HEK293T (cell line): Measurements from ENCODE around the gene PLD5.

Experiments used
- CTCF ChIA-PET: fragments of 350-600 bp; formaldehyde crosslinking; extraction: SDS; loops from one replicate; lab custom pipeline; 2021; ENCODE audit warnings: antibody characterized with exemption, inconsistent platforms; lab: Yijun Ruan, JAX
- POLR2A ChIA-PET: fragments of 350-600 bp; formaldehyde crosslinking; extraction: SDS; loops from one replicate; lab custom pipeline; 2020; ENCODE audit warnings: antibody characterized with exemption, inconsistent platforms; lab: Yijun Ruan, JAX
- DNase-seq: peaks from one replicate; pipeline ENCODE4 v3.0.0; 2012; ENCODE audit warnings: mixed read lengths; ENCODE audit errors: extremely low spot score
- ARNT ChIP-seq: fragments of 450-650 bp; IDR thresholded peaks from 2 replicates; pipeline ENCODE4 v1.6.1; 2017; ENCODE audit warnings: mild to moderate bottlenecking
- BHLHE40 ChIP-seq: fragments of 450-650 bp; IDR thresholded peaks from 2 replicates; pipeline ENCODE4 v1.6.1; 2016; ENCODE audit warnings: mild to moderate bottlenecking, moderate library complexity, borderline replicate concordance
- CTBP1 ChIP-seq: fragments of 450-650 bp; IDR thresholded peaks from 2 replicates; pipeline ENCODE4 v1.6.1; 2016; ENCODE audit warnings: borderline replicate concordance
- ELF4 ChIP-seq: fragments of 450-650 bp; IDR thresholded peaks from 2 replicates; pipeline ENCODE4 v1.6.1; 2017; ENCODE audit warnings: antibody characterized with exemption
- FOXA1 ChIP-seq: fragments of 450-650 bp; IDR thresholded peaks from 2 replicates; pipeline ENCODE4 v1.6.1; 2016; ENCODE audit warnings: mild to moderate bottlenecking
- FOXK2 ChIP-seq: fragments of 450-650 bp; IDR thresholded peaks from 2 replicates; pipeline ENCODE4 v1.6.1; 2016; ENCODE audit warnings: mild to moderate bottlenecking
- FOXM1 ChIP-seq: fragments of 450-650 bp; IDR thresholded peaks from 2 replicates; pipeline ENCODE4 v1.6.1; 2017; ENCODE audit warnings: mild to moderate bottlenecking, borderline replicate concordance
- HDGF ChIP-seq: fragments of 450-650 bp; IDR thresholded peaks from 2 replicates; pipeline ENCODE4 v1.6.1; 2017; ENCODE audit warnings: antibody characterized with exemption, borderline replicate concordance
- L3MBTL2 ChIP-seq: fragments of 450-650 bp; conservative IDR thresholded peaks from 2 replicates; pipeline ENCODE4 v1.6.1; 2016; ENCODE audit warnings: mild to moderate bottlenecking
- LEF1 ChIP-seq: fragments of 450-650 bp; IDR thresholded peaks from 2 replicates; pipeline ENCODE4 v1.6.1; 2017; ENCODE audit warnings: mild to moderate bottlenecking, borderline replicate concordance
- NFRKB ChIP-seq: fragments of 450-650 bp; IDR thresholded peaks from 2 replicates; pipeline ENCODE4 v1.6.1; 2016; ENCODE audit warnings: mild to moderate bottlenecking, moderate library complexity
- SP1 ChIP-seq: fragments of 450-650 bp; IDR thresholded peaks from 2 replicates; pipeline ENCODE4 v1.6.1; 2017
- SUZ12 ChIP-seq: fragments of 450-650 bp; IDR thresholded peaks from 2 replicates; pipeline ENCODE4 v1.6.1; 2016; ENCODE audit warnings: mild to moderate bottlenecking
- TARDBP ChIP-seq: fragments of 450-650 bp; IDR thresholded peaks from 2 replicates; pipeline ENCODE4 v1.6.1; 2016
- ZNF384 ChIP-seq: fragments of 450-650 bp; IDR thresholded peaks from 2 replicates; pipeline ENCODE4 v1.6.1; 2016
- TF ChIP-seq, protein P1 (sequence below): fragments of 450-650 bp; IDR thresholded peaks from 2 replicates; pipeline ENCODE4 v1.6.1; 2016

The PLD5 gene

DNA sequence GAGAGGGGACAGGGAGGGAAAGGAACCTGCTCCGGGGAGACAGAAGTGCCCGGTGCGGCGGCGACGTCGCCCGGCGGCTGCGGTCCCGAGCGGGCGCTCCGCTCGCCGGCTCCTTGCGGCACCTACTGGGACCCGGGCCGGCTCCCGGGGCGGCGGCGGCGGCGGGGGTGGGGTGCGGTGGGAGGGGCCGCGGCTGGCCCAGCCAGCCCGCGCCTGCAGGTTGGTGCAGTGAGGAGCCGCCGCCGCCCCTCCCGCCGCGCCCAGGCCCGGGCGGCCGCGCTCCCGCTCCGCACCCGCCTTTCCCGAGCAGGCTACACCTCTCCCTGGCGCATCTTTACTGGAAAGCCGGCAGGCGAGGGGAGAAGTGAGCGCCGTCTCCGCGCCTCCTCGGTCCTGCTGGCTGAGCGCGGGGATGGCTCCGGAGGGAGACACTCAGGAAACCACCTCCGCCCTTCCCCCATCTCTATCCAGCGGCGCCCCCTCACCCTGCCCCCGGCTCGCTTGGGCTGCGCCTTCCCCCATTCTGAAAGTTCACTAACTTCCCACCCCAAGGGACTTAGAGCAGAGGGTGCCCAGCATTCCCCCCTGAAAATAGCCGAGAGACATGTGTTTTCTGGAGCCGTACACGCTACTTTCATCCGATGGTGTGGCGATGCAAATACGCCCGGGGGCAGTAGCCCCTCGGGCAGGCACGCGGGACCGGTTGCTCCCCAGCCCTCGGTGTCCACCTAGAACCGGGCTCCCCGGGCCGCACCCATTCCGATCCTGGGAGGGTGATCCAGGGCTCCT lies at the start of gene PLD5:
PLD5 (minus strand) TSS at position 127 of the 789 bp plus-strand sequence.
- no peak for TF ChIP-seq LEF1
- TF ChIP-seq FOXM1, result no peak
- peak; percentile 57 for TF ChIP-seq L3MBTL2
- DNase-seq, result peak; percentile 61
- POLR2A ChIA-PET, result no interaction called here
- CTCF ChIA-PET, result interaction anchor here (1.2 kb wide), 1 partner anchor 127 kb away, joined by 5 read pairs; no protein-coding TSS in a partner anchor

DNA sequence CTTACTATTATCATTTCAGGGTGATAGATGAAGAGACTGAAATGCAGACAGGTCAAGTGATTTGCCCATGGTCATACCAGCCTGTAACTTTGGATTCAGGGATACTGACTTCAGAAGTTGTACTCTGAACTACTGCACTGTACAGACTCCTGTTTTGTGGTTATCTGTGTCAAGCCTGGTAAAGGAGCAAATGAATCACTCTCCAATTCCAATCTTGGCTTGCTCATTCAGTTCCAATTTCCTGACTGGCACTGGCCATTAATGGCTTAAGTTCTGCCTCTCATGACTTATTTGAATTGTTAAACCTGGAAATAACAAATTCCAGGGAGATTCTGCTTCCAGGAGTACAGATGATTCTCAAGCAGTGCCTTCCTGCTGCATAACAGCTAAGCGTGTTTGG lies 45.4 kb upstream of the PLD5 start:
- POLR2A ChIA-PET, result no interaction called here
- no peak for DNase-seq
- TF ChIP-seq TARDBP (no peak), L3MBTL2 (no peak), HDGF (no peak), FOXK2 (no peak), NFRKB (no peak), FOXM1 (no peak), ARNT (no peak), BHLHE40 (no peak), ELF4 (no peak), SP1 (no peak), LEF1 (no peak), SUZ12 (no peak), FOXA1 (no peak)
- TF ChIP-seq, protein P1, sequence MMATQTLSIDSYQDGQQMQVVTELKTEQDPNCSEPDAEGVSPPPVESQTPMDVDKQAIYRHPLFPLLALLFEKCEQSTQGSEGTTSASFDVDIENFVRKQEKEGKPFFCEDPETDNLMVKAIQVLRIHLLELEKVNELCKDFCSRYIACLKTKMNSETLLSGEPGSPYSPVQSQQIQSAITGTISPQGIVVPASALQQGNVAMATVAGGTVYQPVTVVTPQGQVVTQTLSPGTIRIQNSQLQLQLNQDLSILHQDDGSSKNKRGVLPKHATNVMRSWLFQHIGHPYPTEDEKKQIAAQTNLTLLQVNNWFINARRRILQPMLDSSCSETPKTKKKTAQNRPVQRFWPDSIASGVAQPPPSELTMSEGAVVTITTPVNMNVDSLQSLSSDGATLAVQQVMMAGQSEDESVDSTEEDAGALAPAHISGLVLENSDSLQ, result no peak
- CTCF ChIA-PET, result no interaction called here

DNA sequence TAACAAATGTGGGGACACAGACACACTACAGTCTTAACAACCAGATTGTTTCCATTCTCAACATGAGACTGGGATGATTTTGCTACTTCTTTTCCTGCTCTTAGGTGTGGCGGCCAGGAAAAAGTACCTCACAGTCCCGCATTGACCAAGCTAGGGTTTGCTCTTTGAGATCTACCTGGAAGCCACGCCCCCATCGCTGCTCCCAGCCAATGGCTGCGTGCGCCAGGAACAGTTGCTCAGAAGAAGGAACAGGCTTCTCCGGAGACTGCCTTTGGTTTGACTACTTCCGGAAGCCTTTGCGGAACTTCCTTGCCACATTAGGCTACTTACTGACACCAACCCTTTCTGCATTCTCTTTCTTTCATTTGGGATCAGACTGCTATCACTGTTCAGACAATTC lies 44.2 kb upstream of the PLD5 start:
- CTCF ChIA-PET, result no interaction called here
- DNase-seq, result no peak
- TF ChIP-seq, protein P1, result no peak
- TF ChIP-seq CTBP1 (no peak), SUZ12 (no peak), SP1 (no peak)
- POLR2A ChIA-PET, result no interaction called here

DNA sequence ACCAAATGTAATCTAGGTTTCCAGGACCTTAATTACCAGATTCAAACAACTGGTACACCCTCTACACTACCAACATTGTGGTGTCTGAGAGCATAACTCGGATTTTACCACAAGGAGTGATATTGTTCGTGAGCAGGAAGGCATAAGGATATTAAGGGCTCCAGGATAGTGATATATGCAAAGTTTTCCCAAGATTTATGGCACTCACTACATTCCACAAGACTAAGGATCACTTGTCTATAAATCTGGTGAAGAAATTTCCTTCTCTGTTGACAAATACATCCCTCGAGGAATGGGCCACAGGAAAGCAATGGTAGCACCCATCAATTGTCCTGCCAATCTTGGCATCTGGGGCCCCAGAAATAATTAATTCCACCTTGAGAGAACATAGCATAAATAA lies 43.1 kb upstream of the PLD5 start:
- DNase-seq, result no peak
- CTCF ChIA-PET, result no interaction called here
- POLR2A ChIA-PET, result no interaction called here
- no peak for TF ChIP-seq FOXA1
- TF ChIP-seq LEF1, result no peak
- no peak for TF ChIP-seq CTBP1
- no peak for TF ChIP-seq ZNF384
- TF ChIP-seq ARNT, result no peak
- no peak for TF ChIP-seq FOXK2
- no peak for TF ChIP-seq SP1
- TF ChIP-seq NFRKB, result no peak
- TF ChIP-seq TARDBP, result no peak
- no peak for TF ChIP-seq L3MBTL2
- no peak for TF ChIP-seq ELF4
- no peak for TF ChIP-seq SUZ12

DNA sequence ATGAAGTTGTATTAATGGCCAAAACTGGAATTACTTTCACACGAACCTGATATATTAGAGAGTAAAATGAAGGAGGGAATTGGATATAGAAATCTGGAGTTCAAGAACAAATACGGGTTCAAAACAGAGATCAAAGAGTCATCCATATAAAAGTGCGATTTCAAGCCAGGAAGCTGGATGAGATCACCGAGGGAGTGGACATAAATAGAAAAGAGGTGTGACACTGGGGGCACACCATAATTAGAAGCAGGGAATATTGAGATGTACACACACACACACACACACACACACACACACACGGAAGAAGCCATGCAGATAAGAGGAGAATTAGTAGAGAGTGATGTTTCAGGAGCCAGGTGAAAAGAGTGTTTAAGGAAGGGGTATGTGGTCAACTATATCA lies 32.3 kb upstream of the PLD5 start:
- DNase-seq, result no peak
- ChIA-PET CTCF (no interaction called here), POLR2A (no interaction called here)
- TF ChIP-seq HDGF, result no peak
- no peak for TF ChIP-seq ELF4
- no peak for TF ChIP-seq ZNF384
- TF ChIP-seq SUZ12, result no peak
- no peak for TF ChIP-seq LEF1
- TF ChIP-seq L3MBTL2, result no peak
- TF ChIP-seq NFRKB, result no peak
- no peak for TF ChIP-seq FOXA1
- TF ChIP-seq SP1, result no peak
- no peak for TF ChIP-seq ARNT
- TF ChIP-seq BHLHE40, result no peak

DNA sequence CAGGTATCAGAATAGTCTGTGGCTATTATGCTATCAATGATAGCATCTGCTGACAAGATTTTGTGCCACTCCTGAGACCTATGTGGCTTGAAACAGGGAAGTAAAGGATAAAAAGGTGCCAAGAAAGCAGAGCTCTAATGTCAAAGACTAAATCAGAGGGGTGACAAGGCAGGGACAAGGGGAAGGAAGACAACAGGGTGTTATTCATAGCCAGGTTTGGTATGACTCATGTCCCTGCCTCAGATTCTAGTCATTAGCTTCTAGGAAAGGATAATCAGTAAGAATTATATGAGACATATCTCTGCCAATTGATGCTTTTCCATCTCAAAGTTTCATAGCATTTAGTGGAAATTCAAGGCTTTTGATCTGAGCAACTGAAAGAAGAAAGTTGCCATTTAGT lies 31.8 kb upstream of the PLD5 start:
- POLR2A ChIA-PET, result no interaction called here
- TF ChIP-seq FOXA1 (no peak), SUZ12 (no peak), HDGF (no peak), FOXM1 (no peak), NFRKB (no peak), L3MBTL2 (no peak), BHLHE40 (no peak), FOXK2 (no peak), ELF4 (no peak), TARDBP (no peak), ARNT (no peak), SP1 (no peak), ZNF384 (no peak), CTBP1 (no peak), LEF1 (no peak)
- TF ChIP-seq, protein P1, result no peak
- CTCF ChIA-PET, result no interaction called here

More for the DNA sequence above, 31.8 kb upstream of the PLD5 start:
- DNase-seq, result no peak
